ENCODE measurements around the gene NCOR2. TPM values are rescaled to one million over a fixed set of nuclear protein-coding genes. Genes with fewer than 3 reads are reported as not detected.

Gene NCOR2
- total and polyA plus RNA-seq, 2 donors (not counting 3 experiments of a cell fraction or from before 2014, with no cell fraction given) = 26.5 to 241 TPM

- Histone ChIP-seq H3K9ac (replicated peaks; ENCODE audit: extremely low read depth, insufficient read depth, low read length) (no peak overlapping the region), H3K9me1 (replicated peaks; ENCODE audit: control insufficient read depth, extremely low read depth, insufficient read depth, low read length) (no peaks in the 10 kb centered on the region), H3K27ac (ENCODE audit: insufficient read depth, low read depth, low read length) (no peak overlapping the region), H3K36me3 (ENCODE audit: control insufficient read depth in 2 of 2, extremely low read depth in 1 of 2, insufficient read depth in 2 of 2, low read length in 2 of 2) (no peaks in the 10 kb centered on the region), H4K20me1 (replicated peaks; ENCODE audit: control insufficient read depth, extremely low read depth, insufficient read depth, low read length) (no peaks in the 10 kb centered on the region), H3K4me3 (replicated peaks in 1 of 3; ENCODE audit: insufficient read depth in 1 of 3, low read depth in 1 of 3, low read length in 3 of 3) (no peak overlapping the region), H3K79me2 (ENCODE audit: control insufficient read depth, insufficient read depth, low read length) (no peaks in the 10 kb centered on the region), H3K27me3 (ENCODE audit: control insufficient read depth in 2 of 2, insufficient read depth in 2 of 2, low read length in 2 of 2) (no peaks in the 10 kb centered on the region), H3K9me3 (replicated peaks; ENCODE audit: control insufficient read depth, insufficient read depth, low read length) (no peaks in the 10 kb centered on the region), H3K4me2 (ENCODE audit: insufficient read depth, low read length) (no peak overlapping the region), H2AFZ (ENCODE audit: low read depth, low read length) (no peak overlapping the region), H3K4me1 (ENCODE audit: control insufficient read depth, extremely low read depth, insufficient read depth, low read length) (peaks cover 12% of the 10 kb centered on the region)
- no peak for DNase-seq (ENCODE audit: low read depth, low spot score)
- intact Hi-C loops (cut with micrococcal nuclease) = no loop called here
- BruUV-seq (replicated peaks) = no TSS peak
- FAIRE-seq = no peak
- dilution Hi-C loops (cut with MboI; ENCODE audit: extremely low pct_ligation_motif_present, low sequenced_read_pairs) = no loop called here
- CTCF ChIA-PET = interaction anchor here (1.0 kb wide), 1 partner anchor 10 kb away, joined by 4 read pairs; no protein-coding TSS in a partner anchor
- TF ChIP-seq MYC (IDR thresholded peaks at IDR 0.05; ENCODE audit: low read depth, low read length) (no peak), GATA2 (IDR thresholded peaks at IDR 0.05; ENCODE audit: insufficient read depth, insufficient read length, low read depth, low read length) (no peak), CTCF (IDR thresholded peaks at IDR 0.05; ENCODE audit: extremely low read depth in 1 of 2, insufficient read depth in 1 of 2, low read depth in 1 of 2, low read length in 2 of 2) (no peak), MAX (IDR thresholded peaks at IDR 0.05; ENCODE audit: insufficient read depth, insufficient read length) (no peak), POLR2A (IDR thresholded peaks at IDR 0.05; ENCODE audit: low read depth, low read length) (no peak), POLR2AphosphoS5 (IDR thresholded peaks at IDR 0.05; ENCODE audit: insufficient read depth, low read depth, low read length) (no peak), EZH2 (IDR thresholded peaks at IDR 0.05; ENCODE audit: borderline replicate concordance, low read depth, low read length, severe bottlenecking) (no peak), FOS (IDR thresholded peaks at IDR 0.05; ENCODE audit: borderline replicate concordance, insufficient read depth, low read length) (no peak), JUN (IDR thresholded peaks at IDR 0.05; ENCODE audit: borderline replicate concordance, insufficient read depth, insufficient read length, low read depth) (no peak)
- POLR2A ChIA-PET = no interaction called here
Observed at GRCh38 chr12:124594851-124595250, 27.4 kb upstream of the NCOR2 start.
